ENCODE results near the gene LRSAM1. TPM values are rescaled to one million over a fixed set of nuclear protein-coding genes. Genes with fewer than 3 reads are reported as not detected.

Gene LRSAM1
- total and polyA plus RNA-seq, 9 of the 15 experiments (the other 6 are each of a cell fraction or from before 2014, with no cell fraction given): 0.07 to 16.2 (median 4.7) TPM

- no peak for TF ChIP-seq E2F8 (IDR thresholded peaks at IDR 0.05; ENCODE audit: low read depth, partially characterized antibody)
- TF ChIP-seq TAF7 (tag; IDR thresholded peaks at IDR 0.05): no peak
- TF ChIP-seq KLF10 (CRISPR knock-in tag; IDR thresholded peaks at IDR 0.05): no peak
- TF ChIP-seq SMAD4 (CRISPR knock-in tag; conservative IDR thresholded peaks at IDR 0.05): no peak
- TF ChIP-seq MTA3 (IDR thresholded peaks at IDR 0.05; ENCODE audit: borderline replicate concordance): no peak
- TF ChIP-seq NFE2 (IDR thresholded peaks at IDR 0.05; ENCODE audit: low read depth): no peak
- no peak for TF ChIP-seq ZNF212 (CRISPR knock-in tag; IDR thresholded peaks at IDR 0.05)
- TF ChIP-seq ZNF707 (CRISPR knock-in tag; conservative IDR thresholded peaks at IDR 0.05): no peak
- TF ChIP-seq ESRRB (CRISPR knock-in tag; IDR thresholded peaks at IDR 0.05; ENCODE audit: borderline replicate concordance): no peak
- no peak for TF ChIP-seq DEAF1 (CRISPR knock-in tag; IDR thresholded peaks at IDR 0.05)
- TF ChIP-seq FOXK1 (CRISPR knock-in tag; IDR thresholded peaks at IDR 0.05; ENCODE audit: borderline replicate concordance): no peak; the same call in 1 of the 2 replicates
- TF ChIP-seq ZNF584 (CRISPR knock-in tag; IDR thresholded peaks at IDR 0.05; ENCODE audit: low read depth): no peak
- no peak for TF ChIP-seq FOS (IDR thresholded peaks at IDR 0.05; ENCODE audit: extremely low read depth, insufficient read length)
- TF ChIP-seq CBX5 (IDR thresholded peaks at IDR 0.05; ENCODE audit: borderline replicate concordance, low read depth): no peak
- TF ChIP-seq HBP1 (CRISPR knock-in tag; IDR thresholded peaks at IDR 0.05): peak; percentile 18; the same call in 1 of the 2 replicates
- TF ChIP-seq IRF1 (CRISPR knock-in tag; IDR thresholded peaks at IDR 0.05; ENCODE audit: borderline replicate concordance): no peak
Measured at GRCh38 chr9:127445851-127446712, 5.2 kb upstream of the LRSAM1 start (continued).

All from K562 (cell line).